ENCODE results near the gene MAP3K2.

Gene MAP3K2

DNA sequence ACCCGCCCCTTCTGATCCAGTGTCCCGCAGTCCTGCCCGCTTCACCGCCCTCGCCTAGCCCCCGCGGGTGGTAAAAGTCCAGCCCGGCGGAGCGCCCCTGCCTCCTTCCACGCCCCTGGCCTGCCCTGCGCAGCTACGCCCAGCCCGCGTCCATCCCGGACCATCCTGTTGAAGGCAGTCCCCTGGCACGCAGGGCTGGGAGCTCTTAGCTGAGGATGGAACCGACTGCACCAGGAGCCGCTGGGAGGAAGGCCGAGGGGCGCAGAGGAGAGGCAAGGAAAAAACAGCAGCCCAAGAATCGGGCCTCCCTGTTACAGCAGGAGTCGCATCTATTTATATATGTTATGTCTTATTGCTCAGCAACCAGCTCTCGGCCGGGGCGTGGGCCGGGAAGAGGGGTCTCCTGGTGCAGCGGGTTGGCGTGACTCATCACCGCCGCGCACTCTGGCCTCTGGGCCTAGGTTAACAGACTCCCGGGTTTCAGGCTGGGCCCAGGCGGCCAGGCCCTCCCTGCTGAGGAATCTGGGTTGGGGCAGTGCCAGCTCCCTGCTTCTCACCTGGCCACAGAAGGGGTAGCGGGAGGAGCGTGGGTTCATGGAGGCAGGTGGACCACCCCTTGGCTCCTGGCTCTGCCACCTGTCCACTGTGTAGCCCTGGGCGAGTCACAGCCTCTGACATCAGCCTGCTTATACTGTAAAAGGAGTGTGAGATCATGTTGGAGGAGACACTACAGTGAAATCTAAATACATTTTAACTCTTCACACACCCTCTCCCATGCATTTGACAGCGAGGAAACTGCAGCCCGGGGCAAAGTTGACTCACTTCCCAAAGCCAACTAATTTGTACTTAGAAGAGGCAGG lies 13.4 kb upstream of the MAP3K2 start:
- H3K27ac ChIP-seq: no peak overlapping the region
- TF ChIP-seq ZFX (IDR thresholded peaks at IDR 0.05; ENCODE audit: borderline replicate concordance): no peak
- TF ChIP-seq, protein P1, sequence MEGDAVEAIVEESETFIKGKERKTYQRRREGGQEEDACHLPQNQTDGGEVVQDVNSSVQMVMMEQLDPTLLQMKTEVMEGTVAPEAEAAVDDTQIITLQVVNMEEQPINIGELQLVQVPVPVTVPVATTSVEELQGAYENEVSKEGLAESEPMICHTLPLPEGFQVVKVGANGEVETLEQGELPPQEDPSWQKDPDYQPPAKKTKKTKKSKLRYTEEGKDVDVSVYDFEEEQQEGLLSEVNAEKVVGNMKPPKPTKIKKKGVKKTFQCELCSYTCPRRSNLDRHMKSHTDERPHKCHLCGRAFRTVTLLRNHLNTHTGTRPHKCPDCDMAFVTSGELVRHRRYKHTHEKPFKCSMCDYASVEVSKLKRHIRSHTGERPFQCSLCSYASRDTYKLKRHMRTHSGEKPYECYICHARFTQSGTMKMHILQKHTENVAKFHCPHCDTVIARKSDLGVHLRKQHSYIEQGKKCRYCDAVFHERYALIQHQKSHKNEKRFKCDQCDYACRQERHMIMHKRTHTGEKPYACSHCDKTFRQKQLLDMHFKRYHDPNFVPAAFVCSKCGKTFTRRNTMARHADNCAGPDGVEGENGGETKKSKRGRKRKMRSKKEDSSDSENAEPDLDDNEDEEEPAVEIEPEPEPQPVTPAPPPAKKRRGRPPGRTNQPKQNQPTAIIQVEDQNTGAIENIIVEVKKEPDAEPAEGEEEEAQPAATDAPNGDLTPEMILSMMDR (IDR thresholded peaks at IDR 0.05): no peak

DNA sequence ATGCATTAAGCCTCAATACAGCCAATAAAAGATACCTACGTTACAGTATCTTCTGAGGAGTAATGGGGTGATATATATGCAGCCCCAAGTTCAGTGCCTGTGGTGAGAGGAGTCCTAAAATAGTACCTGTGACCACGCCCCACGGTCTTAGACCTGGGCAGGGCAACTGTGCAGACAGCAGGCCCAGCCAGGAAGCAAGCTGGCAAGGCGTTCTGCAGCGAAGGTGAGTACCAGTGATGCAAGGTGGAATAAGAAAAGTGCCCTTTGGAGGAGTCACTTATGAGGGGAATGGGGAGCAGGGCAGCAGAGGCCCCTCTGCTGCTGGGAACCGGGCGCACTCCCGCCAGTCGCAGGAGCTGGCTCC lies 12.7 kb upstream of the MAP3K2 start:
- no peak for TF ChIP-seq ZFX (IDR thresholded peaks at IDR 0.05; ENCODE audit: borderline replicate concordance)
- TF ChIP-seq, protein P1 (IDR thresholded peaks at IDR 0.05): no peak
- H3K27ac ChIP-seq: no peak overlapping the region

DNA sequence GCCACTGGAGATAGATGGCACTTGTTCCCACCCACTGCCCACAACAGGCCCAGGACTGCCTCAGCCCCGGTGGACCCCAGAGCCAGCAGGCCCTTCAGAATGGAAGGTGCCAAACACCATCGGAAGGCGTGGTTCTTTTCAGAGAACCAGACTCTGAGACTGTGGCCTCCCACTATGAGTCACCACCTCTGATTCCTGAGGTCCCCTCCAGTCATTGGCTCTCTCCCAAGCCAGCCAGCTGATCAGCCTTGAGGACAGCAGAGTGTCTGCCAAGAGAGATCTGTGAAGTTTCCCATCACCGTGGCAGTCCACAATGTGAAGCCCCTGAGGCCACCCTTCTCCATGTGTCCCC lies 10.4 kb upstream of the MAP3K2 start:
- no peak for TF ChIP-seq ZFX (IDR thresholded peaks at IDR 0.05; ENCODE audit: borderline replicate concordance)
- TF ChIP-seq, protein P1 (IDR thresholded peaks at IDR 0.05): no peak
- H3K27ac ChIP-seq: no peak overlapping the region

DNA sequence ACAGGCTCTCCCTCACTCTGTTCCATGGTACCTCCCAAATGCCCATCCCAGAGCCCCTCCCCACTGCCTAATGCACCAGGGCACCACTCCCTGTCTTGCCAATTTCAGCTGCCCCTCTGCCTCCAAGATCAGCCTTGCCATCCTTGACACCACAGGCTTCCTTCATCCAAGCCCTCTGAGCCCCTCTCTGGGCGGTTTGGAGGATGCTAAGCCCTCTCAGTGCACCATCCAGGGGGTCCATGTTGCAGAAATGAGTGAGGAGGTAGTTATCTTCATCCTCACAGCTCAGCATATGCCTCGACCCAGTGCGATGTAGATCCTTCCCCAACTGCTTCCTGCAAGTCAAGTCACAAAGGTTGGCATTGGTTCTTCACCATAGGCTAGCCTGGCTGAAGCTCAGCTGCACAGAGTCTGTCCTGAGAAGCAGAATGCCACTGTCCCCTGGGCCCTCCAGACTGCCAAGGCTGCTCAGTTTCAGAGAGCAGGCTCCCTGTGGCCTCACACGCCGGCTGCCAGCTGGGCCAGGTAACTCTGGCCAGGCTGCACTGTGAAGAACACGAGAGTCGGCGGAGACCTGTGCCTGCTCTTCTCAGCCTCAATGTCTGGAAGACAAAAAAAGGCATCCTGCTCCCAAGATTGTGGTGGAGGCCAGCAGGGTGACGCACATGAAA lies 9.9 kb upstream of the MAP3K2 start:
- no peak for TF ChIP-seq ZFX (IDR thresholded peaks at IDR 0.05; ENCODE audit: borderline replicate concordance)
- TF ChIP-seq, protein P1 (IDR thresholded peaks at IDR 0.05): no peak
- H3K27ac ChIP-seq: no peak overlapping the region

DNA sequence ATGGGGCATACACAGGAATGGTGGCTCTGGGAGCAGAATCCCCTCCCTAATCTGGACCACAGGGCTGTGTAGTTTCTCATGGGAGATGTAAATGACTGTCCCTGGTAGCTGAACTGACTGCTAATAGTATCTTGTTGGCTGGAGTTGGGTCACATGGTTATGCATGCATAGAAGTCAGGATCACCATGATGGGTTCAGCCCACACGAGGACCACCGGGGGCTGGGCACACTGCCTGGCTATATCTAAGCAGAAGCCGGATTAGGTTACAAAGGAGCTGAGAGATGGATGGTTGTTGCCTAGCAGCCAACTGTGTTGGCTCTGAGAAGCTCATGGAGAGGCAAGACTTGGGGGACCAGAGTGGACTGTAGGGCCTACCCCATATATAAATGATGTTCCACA lies 6.7 kb upstream of the MAP3K2 start:
- TF ChIP-seq, protein P1 (IDR thresholded peaks at IDR 0.05): no peak
- TF ChIP-seq ZFX (IDR thresholded peaks at IDR 0.05; ENCODE audit: borderline replicate concordance): no peak
- no peak overlapping the region for H3K27ac ChIP-seq

DNA sequence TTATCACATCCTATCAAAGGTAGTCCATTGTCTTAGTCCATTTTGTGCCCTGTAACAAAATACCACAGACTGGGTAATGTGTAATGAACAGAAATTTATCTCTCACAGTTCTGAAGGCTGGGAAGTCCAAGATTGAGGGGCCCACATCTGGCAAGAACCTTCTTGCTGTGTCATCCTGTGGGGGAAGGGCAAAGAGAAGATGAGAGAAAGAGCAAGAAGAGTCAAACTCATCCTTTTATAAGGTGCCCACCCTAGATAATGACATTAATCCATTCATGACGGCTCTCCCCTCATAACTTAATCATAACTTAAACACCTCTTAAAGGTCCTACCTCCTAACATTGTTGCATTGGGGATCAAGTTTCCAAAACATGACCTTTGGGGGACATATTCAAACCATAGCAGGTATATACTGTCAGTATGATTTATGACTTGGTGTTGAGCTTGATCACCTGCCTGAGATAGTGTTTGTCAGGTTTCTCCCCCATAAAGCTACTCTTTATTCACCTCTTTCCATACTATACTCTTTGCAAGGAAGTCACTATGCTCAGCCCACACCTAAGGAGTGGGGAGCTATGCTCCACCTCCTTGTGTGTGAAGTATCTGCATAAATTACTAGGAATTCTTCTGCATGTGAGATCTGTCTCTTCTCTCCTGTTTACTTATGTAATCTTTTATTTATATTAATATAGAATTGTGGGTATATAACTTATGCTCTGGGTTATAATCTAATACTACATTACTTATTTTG lies 5.2 kb upstream of the MAP3K2 start:
- H3K27ac ChIP-seq: no peak overlapping the region
- TF ChIP-seq ZFX (IDR thresholded peaks at IDR 0.05; ENCODE audit: borderline replicate concordance): no peak
- TF ChIP-seq, protein P1 (IDR thresholded peaks at IDR 0.05): no peak

Measured in 22Rv1 (cell line).